SU-DHL-6 (cell line): Measurements from ENCODE around the gene NEK6.

Experiments
- H2AFZ ChIP-seq: fragments of 200-600 bp; sonication (generic); 2 replicates; pipeline ENCODE4 v1.6.1; 2014; ENCODE audit warnings: low read depth, mild to moderate bottlenecking, moderate library complexity, mixed read lengths, antibody characterized with exemption, low read length; ENCODE audit not compliant: severe bottlenecking
- H3F3A ChIP-seq: fragments of 200-600 bp; shearing (Covaris generic); 2 replicates; pipeline ENCODE4 v1.6.0; 2016; ENCODE audit warnings: antibody characterized with exemption, mild to moderate bottlenecking; ENCODE audit not compliant: insufficient read depth
- H3K27ac ChIP-seq: fragments of 200-600 bp; sonication (generic); 2 replicates; pipeline ENCODE4 v1.5.1; 2016; ENCODE audit warnings: low read depth, mild to moderate bottlenecking, low read length, moderate library complexity, mixed read lengths
- H3K27me3 ChIP-seq: fragments of 200-600 bp; sonication (generic), shearing (Covaris generic); 2 replicates; pipeline ENCODE4 v1.6.0; 2014; ENCODE audit warnings: mild to moderate bottlenecking, low read length
- H3K36me3 ChIP-seq: fragments of 200-600 bp; sonication (generic); 2 replicates; pipeline ENCODE4 v1.6.1; 2014; ENCODE audit warnings: mild to moderate bottlenecking, low read length, mixed read lengths
- H3K4me2 ChIP-seq: fragments of 300-600, 200-600 bp; shearing (Covaris generic), sonication (generic); 2 replicates; pipeline ENCODE4 v1.6.0; 2014; ENCODE audit warnings: low read length, low read depth, mild to moderate bottlenecking; ENCODE audit not compliant: poor library complexity, severe bottlenecking
- H3K4me3 ChIP-seq: fragments of 200-600 bp; sonication (generic); 2 replicates; pipeline ENCODE4 v1.5.1; 2014; ENCODE audit warnings: antibody characterized with exemption, low read length, mild to moderate bottlenecking, mixed read lengths; ENCODE audit not compliant: insufficient read depth, poor library complexity, severe bottlenecking
- H3K79me2 ChIP-seq: fragments of 200-600 bp; sonication (generic); 2 replicates; pipeline ENCODE4 v1.6.1; 2014; ENCODE audit warnings: mild to moderate bottlenecking, low read length, moderate library complexity; ENCODE audit not compliant: insufficient read depth
- H3K9ac ChIP-seq: fragments of 200-600 bp; sonication (generic); 2 replicates; pipeline ENCODE4 v1.7.0; 2014; ENCODE audit warnings: mild to moderate bottlenecking, low read length
- H3K9me2 ChIP-seq: fragments of 200-600 bp; sonication (generic); replicated peaks from 2 replicates; pipeline ENCODE4 v1.6.1; 2014; ENCODE audit warnings: low read length; ENCODE audit not compliant: insufficient read depth
- H3K9me3 ChIP-seq: fragments of 200-600 bp; sonication (generic); 2 replicates; pipeline ENCODE4 v1.6.1; 2014; ENCODE audit warnings: low read length, mixed read lengths; ENCODE audit not compliant: insufficient read depth
- H4K20me1 ChIP-seq: fragments of 200-600 bp; sonication (generic); 2 replicates; pipeline ENCODE4 v1.6.1; 2014; ENCODE audit warnings: low read depth, mild to moderate bottlenecking, antibody characterized with exemption, low read length, moderate library complexity, mixed read lengths
- EZH2phosphoT487 ChIP-seq: fragments of 200-600 bp; sonication (generic), shearing (Covaris generic); conservative IDR thresholded peaks from 2 replicates; pipeline ENCODE4 v1.6.1; 2018; ENCODE audit warnings: mild to moderate bottlenecking, antibody characterized with exemption, low read length, moderate library complexity, mixed read lengths
- TF ChIP-seq, protein P1 (sequence below): fragments of 200-600 bp; sonication (generic); IDR thresholded peaks from one replicate; pipeline ENCODE4 v1.5.1; 2017; ENCODE audit warnings: antibody characterized with exemption, mild to moderate bottlenecking, low read length, moderate library complexity; ENCODE audit not compliant: insufficient read depth, poor library complexity, severe bottlenecking

The NEK6 gene

DNA sequence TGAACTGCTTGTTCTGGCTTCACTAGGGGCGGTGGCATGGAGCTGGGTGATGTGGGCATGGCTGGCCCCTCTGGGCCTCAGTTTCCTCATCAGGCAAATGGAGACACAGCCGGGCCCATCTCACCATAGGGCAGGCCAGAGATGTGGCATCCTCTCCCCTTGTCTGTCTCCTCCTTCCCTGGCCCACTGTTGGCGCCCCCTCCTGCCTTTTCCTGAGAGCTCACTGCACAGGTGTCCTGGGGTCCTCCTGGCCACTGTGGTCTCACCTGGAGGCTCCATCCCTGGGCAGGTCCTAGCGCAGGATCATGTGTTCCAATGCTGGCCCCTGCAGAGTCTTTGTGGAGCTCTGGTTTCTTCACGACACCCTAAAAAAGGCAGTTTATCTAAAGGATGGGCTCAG, 53.5 kb downstream of the NEK6 start:
- Histone ChIP-seq H3F3A (no peaks in the 10 kb centered on the region), H3K9me2 (no peaks in the 10 kb centered on the region), H3K9ac (no peak overlapping the region), H3K9me3 (no peaks in the 10 kb centered on the region), H3K36me3 (peaks cover 4% of the 10 kb centered on the region; the same call in 1 of the 2 replicates), H2AFZ (no peak overlapping the region), H4K20me1 (no peaks in the 10 kb centered on the region; the same call in 1 of the 2 replicates), H3K27me3 (no peaks in the 10 kb centered on the region), H3K4me3 (no peak overlapping the region), H3K27ac (no peak overlapping the region), H3K79me2 (peaks cover 44% of the 10 kb centered on the region), H3K4me2 (no peak overlapping the region)
- TF ChIP-seq EZH2phosphoT487, result no peak
- TF ChIP-seq, protein P1, sequence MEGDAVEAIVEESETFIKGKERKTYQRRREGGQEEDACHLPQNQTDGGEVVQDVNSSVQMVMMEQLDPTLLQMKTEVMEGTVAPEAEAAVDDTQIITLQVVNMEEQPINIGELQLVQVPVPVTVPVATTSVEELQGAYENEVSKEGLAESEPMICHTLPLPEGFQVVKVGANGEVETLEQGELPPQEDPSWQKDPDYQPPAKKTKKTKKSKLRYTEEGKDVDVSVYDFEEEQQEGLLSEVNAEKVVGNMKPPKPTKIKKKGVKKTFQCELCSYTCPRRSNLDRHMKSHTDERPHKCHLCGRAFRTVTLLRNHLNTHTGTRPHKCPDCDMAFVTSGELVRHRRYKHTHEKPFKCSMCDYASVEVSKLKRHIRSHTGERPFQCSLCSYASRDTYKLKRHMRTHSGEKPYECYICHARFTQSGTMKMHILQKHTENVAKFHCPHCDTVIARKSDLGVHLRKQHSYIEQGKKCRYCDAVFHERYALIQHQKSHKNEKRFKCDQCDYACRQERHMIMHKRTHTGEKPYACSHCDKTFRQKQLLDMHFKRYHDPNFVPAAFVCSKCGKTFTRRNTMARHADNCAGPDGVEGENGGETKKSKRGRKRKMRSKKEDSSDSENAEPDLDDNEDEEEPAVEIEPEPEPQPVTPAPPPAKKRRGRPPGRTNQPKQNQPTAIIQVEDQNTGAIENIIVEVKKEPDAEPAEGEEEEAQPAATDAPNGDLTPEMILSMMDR, result no peak

DNA sequence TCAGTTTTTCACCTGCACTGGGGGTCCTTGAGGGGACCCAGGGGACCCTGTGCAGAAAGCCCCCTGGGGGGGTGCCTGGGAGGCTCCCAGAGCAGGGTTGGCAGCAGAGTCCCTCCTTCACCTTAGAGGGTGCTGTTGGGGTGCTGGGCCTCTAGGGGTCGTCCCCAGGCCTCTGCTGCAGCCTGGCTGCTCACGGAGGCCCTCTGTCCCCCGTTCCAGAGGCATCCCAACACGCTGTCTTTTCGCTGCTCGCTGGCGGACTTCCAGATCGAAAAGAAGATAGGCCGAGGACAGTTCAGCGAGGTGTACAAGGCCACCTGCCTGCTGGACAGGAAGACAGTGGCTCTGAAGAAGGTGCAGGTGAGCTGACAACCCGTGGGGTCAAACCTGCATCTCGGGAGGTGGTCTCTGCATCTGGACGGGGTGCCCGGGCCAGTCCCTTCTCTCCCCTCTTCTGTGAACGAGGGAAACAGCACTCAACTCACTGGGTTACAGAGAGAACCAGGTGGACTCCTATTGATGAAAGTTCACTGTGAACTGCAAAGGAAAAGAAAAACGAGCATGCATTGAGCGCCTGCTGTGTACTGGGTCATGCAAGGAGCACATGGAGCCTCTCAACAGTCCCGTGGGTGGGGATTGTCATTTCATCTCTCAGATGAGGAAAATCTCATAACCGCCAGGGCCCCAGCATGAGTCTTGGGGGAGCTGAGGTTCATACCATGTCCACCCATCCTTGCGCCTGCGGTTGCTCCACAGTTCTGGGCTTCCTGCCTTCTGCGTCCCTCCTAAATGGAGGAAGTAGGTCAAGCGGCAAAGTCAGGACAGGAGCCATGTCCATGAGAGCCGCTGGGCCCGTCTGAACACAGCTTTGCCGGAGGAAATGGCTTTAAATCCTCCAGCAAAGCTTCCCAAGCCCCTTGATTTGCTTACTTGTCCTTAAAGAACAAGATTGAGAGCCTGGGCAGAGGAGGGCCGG, 54.8 kb downstream of the NEK6 start:
- H4K20me1 ChIP-seq, result peaks cover 2% of the 10 kb centered on the region; the same call in 1 of the 2 replicates
- H3K4me2 ChIP-seq, result no peak overlapping the region
- H3K27me3 ChIP-seq, result no peaks in the 10 kb centered on the region
- no peaks in the 10 kb centered on the region for H3K9me2 ChIP-seq
- H3K36me3 ChIP-seq, result peaks cover 6% of the 10 kb centered on the region; the same call in 1 of the 2 replicates
- H3K9ac ChIP-seq, result no peak overlapping the region
- no peaks in the 10 kb centered on the region for H3K9me3 ChIP-seq
- no peak for TF ChIP-seq EZH2phosphoT487
- TF ChIP-seq, protein P1, result no peak
- no peak overlapping the region for H3K4me3 ChIP-seq
- H3F3A ChIP-seq, result 0 out of 2 replicates have a peak, but pooled peaks cover 6% of the 10 kb centered on the region
- peaks cover 32% of the 10 kb centered on the region for H3K79me2 ChIP-seq
- no peak overlapping the region for H3K27ac ChIP-seq
- no peak overlapping the region for H2AFZ ChIP-seq

DNA sequence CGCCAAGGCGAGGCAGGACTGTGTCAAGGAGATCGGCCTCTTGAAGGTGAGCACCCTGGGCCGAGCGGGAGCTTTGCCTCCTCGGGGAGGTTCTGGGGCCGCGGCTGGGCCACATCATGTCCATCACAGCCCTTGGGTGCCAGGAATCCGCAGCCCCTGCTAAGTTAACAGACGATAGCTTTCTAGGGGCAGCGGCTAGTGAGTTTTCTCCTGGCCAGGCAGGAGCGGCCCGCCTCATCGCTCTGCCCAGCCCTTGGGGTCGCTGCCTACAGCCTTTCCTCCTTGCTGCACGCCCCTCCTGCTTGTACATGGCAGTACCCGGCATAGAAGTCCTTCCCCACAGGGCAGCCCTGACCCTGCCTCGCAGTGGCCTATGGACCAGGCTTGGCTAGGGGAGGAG, 56.2 kb downstream of the NEK6 start:
- H3K79me2 ChIP-seq, result peaks cover 27% of the 10 kb centered on the region
- H3F3A ChIP-seq, result 0 out of 2 replicates have a peak, but pooled peaks cover 9% of the 10 kb centered on the region
- no peak overlapping the region for H3K4me2 ChIP-seq
- H3K9me3 ChIP-seq, result no peaks in the 10 kb centered on the region
- H3K27ac ChIP-seq, result no peak overlapping the region
- H3K27me3 ChIP-seq, result no peaks in the 10 kb centered on the region
- H3K9ac ChIP-seq, result no peak overlapping the region
- H3K9me2 ChIP-seq, result no peaks in the 10 kb centered on the region
- H4K20me1 ChIP-seq, result peaks cover 3% of the 10 kb centered on the region; the same call in 1 of the 2 replicates
- H2AFZ ChIP-seq, result no peak overlapping the region
- no peak for TF ChIP-seq EZH2phosphoT487
- TF ChIP-seq, protein P1, result no peak
- peaks cover 10% of the 10 kb centered on the region; the same call in 1 of the 2 replicates for H3K36me3 ChIP-seq
- no peak overlapping the region for H3K4me3 ChIP-seq
